ENCODE results near the gene TOPAZ1.
A peak's percentile ranks its signal among the peaks of the same experiment; 100 is the strongest.

The TOPAZ1 gene

GRCh38 chr3:44326515-44326914, 84.8 kb downstream of the TOPAZ1 start:
- H3K36me3 ChIP-seq (ENCODE audit: control insufficient read depth, insufficient read depth, low read length) = no peaks in the 10 kb centered on the region
- H3K27ac ChIP-seq (ENCODE audit: low read depth, low read length, severe bottlenecking) = no peak overlapping the region
- no peak overlapping the region for H3K4me3 ChIP-seq (ENCODE audit: extremely low read depth, insufficient read depth, low read length, poor library complexity, severe bottlenecking)
- H3K4me1 ChIP-seq (ENCODE audit: control insufficient read depth, insufficient read depth, low read length, poor library complexity, severe bottlenecking) = no peaks in the 10 kb centered on the region
- H3K9me3 ChIP-seq (ENCODE audit: control insufficient read depth, low read length) = no peaks in the 10 kb centered on the region
- no CpG with 5 or more reads among the region's 3 CpGs for WGBS, 2 experiments (ENCODE audit: insufficient coverage in 2 of 2)

GRCh38 chr3:44329946-44330345, 88.3 kb downstream of the TOPAZ1 start:
- no peak overlapping the region for H3K27ac ChIP-seq (ENCODE audit: low read depth, low read length, severe bottlenecking)
- no peak overlapping the region for H3K4me3 ChIP-seq (ENCODE audit: extremely low read depth, insufficient read depth, low read length, poor library complexity, severe bottlenecking)
- no peaks in the 10 kb centered on the region for H3K4me1 ChIP-seq (ENCODE audit: control insufficient read depth, insufficient read depth, low read length, poor library complexity, severe bottlenecking)
- no peaks in the 10 kb centered on the region for H3K36me3 ChIP-seq (ENCODE audit: control insufficient read depth, insufficient read depth, low read length)
- H3K9me3 ChIP-seq (ENCODE audit: control insufficient read depth, low read length) = no peaks in the 10 kb centered on the region

DNA sequence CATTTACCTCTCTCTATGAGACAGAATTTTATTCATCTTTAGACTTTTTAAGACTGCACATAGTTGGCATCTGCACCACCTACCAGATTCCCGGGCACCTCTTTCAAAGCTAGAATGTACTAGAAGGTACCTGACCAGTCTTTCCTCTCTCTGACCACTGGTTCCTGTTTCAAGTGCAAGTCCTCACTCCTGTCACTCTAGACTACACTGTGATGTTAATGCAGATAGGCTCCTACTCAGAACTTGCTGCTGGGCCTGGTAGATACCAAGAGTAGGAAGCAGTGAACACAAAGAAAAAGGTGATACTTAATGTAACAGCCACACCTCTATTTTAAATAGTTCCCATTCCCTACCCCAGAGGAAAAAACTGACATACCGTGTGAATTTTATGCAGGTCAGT, 88.8 kb downstream of the TOPAZ1 start:
- WGBS, 2 experiments (ENCODE audit: insufficient coverage in 2 of 2) = 92% methylated on average over 1 of the region's 2 CpGs; no CpG with 5 or more reads in 1 of the 2 experiments

DNA sequence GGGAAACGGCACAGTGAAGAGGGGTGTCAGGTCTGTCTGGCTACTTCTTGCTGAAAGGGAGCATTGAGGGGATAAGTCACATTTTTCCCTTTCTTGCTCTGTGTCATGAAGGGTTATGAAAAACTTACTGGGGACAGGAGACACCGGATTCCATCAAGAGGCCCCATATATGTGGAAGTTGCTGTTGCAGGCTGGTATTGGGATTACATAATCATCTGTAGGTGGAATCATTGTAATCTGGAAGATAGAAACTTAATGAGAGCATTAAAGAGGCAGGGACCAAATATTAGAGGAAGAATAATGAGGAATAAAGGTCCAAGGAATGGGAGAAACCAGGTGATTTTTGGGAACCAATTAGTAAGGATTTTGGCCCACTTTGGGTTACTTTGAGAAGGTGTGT, 92.6 kb downstream of the TOPAZ1 start:
- Histone ChIP-seq H3K9me3 (ENCODE audit: control insufficient read depth, low read length) (no peaks in the 10 kb centered on the region), H3K4me1 (ENCODE audit: control insufficient read depth, insufficient read depth, low read length, poor library complexity, severe bottlenecking) (no peaks in the 10 kb centered on the region), H3K27ac (ENCODE audit: low read depth, low read length, severe bottlenecking) (no peak overlapping the region), H3K36me3 (ENCODE audit: control insufficient read depth, insufficient read depth, low read length) (no peaks in the 10 kb centered on the region), H3K4me3 (ENCODE audit: extremely low read depth, insufficient read depth, low read length, poor library complexity, severe bottlenecking) (no peak overlapping the region)
- WGBS, 2 experiments (ENCODE audit: insufficient coverage in 2 of 2) = 79 to 93% methylated on average over 2 of the region's 2 CpGs

More for the DNA sequence above, 88.8 kb downstream of the TOPAZ1 start:
- Histone ChIP-seq H3K4me1 (ENCODE audit: control insufficient read depth, insufficient read depth, low read length, poor library complexity, severe bottlenecking) (no peaks in the 10 kb centered on the region), H3K36me3 (ENCODE audit: control insufficient read depth, insufficient read depth, low read length) (no peaks in the 10 kb centered on the region), H3K4me3 (ENCODE audit: extremely low read depth, insufficient read depth, low read length, poor library complexity, severe bottlenecking) (no peak overlapping the region), H3K27ac (ENCODE audit: low read depth, low read length, severe bottlenecking) (no peak overlapping the region), H3K9me3 (ENCODE audit: control insufficient read depth, low read length) (no peaks in the 10 kb centered on the region)

GRCh38 chr3:44337248-44337785, 95.6 kb downstream of the TOPAZ1 start:
- peak overlapping the region; percentile 93 for H3K27ac ChIP-seq (ENCODE audit: low read depth, low read length, severe bottlenecking)
- no peaks in the 10 kb centered on the region for H3K36me3 ChIP-seq (ENCODE audit: control insufficient read depth, insufficient read depth, low read length)
- H3K4me3 ChIP-seq (ENCODE audit: extremely low read depth, insufficient read depth, low read length, poor library complexity, severe bottlenecking) = peak overlapping the region; percentile 54
- peaks cover 4% of the 10 kb centered on the region for H3K4me1 ChIP-seq (ENCODE audit: control insufficient read depth, insufficient read depth, low read length, poor library complexity, severe bottlenecking)
- no peaks in the 10 kb centered on the region for H3K9me3 ChIP-seq (ENCODE audit: control insufficient read depth, low read length)
- WGBS, 2 experiments (ENCODE audit: insufficient coverage in 2 of 2) = 46 to 73% methylated on average over 2 to 4 of the region's 5 CpGs

- Histone ChIP-seq H3K4me1 (ENCODE audit: control insufficient read depth, insufficient read depth, low read length, poor library complexity, severe bottlenecking) (peaks cover 4% of the 10 kb centered on the region), H3K4me3 (ENCODE audit: extremely low read depth, insufficient read depth, low read length, poor library complexity, severe bottlenecking) (peak within 1 kb of the TSS; percentile 54), H3K9me3 (ENCODE audit: control insufficient read depth, low read length) (no peaks in the 10 kb centered on the region), H3K36me3 (ENCODE audit: control insufficient read depth, insufficient read depth, low read length) (no peaks in the 10 kb centered on the region), H3K27ac (ENCODE audit: low read depth, low read length, severe bottlenecking) (peak within 1 kb of the TSS; percentile 93)
- 0% methylated on average over 54 to 71 of the region's 77 CpGs for WGBS, 2 experiments (ENCODE audit: insufficient coverage in 2 of 2)
Observed at GRCh38 chr3:44338010-44338827, 96.5 kb downstream of the TOPAZ1 start, which contains the start of gene TCAIM. Gene TCAIM (plus strand): TSS chr3:44338766. CDS start chr3:44354783, 16,017 bp downstream.

DNA sequence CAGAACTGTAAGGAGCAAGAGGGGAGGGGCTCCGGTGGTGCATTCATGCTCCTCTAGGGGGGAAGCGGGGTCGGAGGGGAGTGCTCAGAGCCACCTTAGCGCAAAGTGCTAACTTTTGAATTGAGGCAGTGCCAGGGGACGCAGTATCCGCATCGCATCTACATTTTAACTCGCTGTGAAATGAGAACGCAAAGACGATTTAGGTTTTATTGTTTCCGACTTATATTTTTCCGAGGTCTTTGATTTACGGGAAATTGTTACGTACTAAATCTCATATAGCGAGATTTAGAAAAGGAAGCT, 97.1 kb downstream of the TOPAZ1 start:
- Histone ChIP-seq H3K36me3 (ENCODE audit: control insufficient read depth, insufficient read depth, low read length) (no peaks in the 10 kb centered on the region), H3K27ac (ENCODE audit: low read depth, low read length, severe bottlenecking) (peak overlapping the region; percentile 93)

DNA sequence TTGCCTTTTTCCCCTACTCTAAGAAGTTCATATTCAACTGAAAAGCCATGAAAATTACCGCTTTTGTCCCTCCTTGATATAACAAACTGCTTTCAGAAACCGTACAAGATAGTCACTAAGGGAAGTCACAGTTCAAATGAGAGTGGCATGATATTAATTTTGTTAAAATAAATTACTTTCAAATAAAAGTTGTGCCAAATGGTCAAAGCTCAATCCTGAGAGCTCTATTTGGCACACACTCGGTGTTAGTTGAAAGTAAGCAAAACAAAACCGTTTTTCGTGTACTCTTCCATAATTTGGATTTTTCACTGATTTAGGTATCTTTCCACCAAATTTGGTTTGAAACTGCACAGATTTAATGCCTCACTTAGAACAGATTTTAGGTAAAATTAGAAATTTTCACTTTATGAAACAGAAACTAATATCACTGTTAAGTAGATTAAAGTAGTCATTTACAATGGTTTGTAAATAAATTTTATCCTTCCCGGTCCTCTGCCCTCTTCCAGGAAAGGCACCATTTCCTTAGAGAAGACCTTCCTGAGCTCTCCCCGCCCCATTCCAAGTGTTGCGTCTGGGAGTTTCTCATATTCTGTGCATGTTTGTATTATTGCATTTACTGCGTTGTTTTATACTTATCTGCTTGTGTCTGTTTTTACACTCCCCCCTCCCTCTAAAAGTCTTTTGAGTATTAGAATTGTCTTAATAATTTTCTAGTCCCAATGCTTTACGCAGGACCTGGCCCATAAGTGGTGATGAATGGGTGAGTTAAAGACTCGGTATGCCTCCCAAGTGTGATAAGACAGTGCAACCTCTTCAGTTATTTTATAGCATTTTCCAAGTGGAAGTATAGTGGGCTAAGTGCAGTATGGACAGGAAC, 97.7 kb downstream of the TOPAZ1 start:
- Histone ChIP-seq H3K4me3 (ENCODE audit: extremely low read depth, insufficient read depth, low read length, poor library complexity, severe bottlenecking) (peak overlapping the region; percentile 54), H3K4me1 (ENCODE audit: control insufficient read depth, insufficient read depth, low read length, poor library complexity, severe bottlenecking) (peaks cover 4% of the 10 kb centered on the region), H3K9me3 (ENCODE audit: control insufficient read depth, low read length) (no peaks in the 10 kb centered on the region), H3K27ac (ENCODE audit: low read depth, low read length, severe bottlenecking) (peak overlapping the region; percentile 93), H3K36me3 (ENCODE audit: control insufficient read depth, insufficient read depth, low read length) (no peaks in the 10 kb centered on the region)
- 0 to 8% methylated on average over 1 to 3 of the region's 11 CpGs for WGBS, 2 experiments (ENCODE audit: insufficient coverage in 2 of 2)

More for the DNA sequence above, 97.1 kb downstream of the TOPAZ1 start:
- Histone ChIP-seq H3K4me3 (ENCODE audit: extremely low read depth, insufficient read depth, low read length, poor library complexity, severe bottlenecking) (peak overlapping the region; percentile 54), H3K9me3 (ENCODE audit: control insufficient read depth, low read length) (no peaks in the 10 kb centered on the region), H3K4me1 (ENCODE audit: control insufficient read depth, insufficient read depth, low read length, poor library complexity, severe bottlenecking) (peaks cover 4% of the 10 kb centered on the region)
- 0% methylated on average over 8 to 13 of the region's 15 CpGs for WGBS, 2 experiments (ENCODE audit: insufficient coverage in 2 of 2)

- Histone ChIP-seq H3K4me3 (ENCODE audit: extremely low read depth, insufficient read depth, low read length, poor library complexity, severe bottlenecking) (peak overlapping the region; percentile 54), H3K36me3 (ENCODE audit: control insufficient read depth, insufficient read depth, low read length) (no peaks in the 10 kb centered on the region), H3K9me3 (ENCODE audit: control insufficient read depth, low read length) (no peaks in the 10 kb centered on the region), H3K27ac (ENCODE audit: low read depth, low read length, severe bottlenecking) (no peak overlapping the region), H3K4me1 (ENCODE audit: control insufficient read depth, insufficient read depth, low read length, poor library complexity, severe bottlenecking) (peaks cover 4% of the 10 kb centered on the region)
- WGBS, 2 experiments (ENCODE audit: insufficient coverage in 2 of 2) = 100% methylated on average over 2 to 3 of the region's 3 CpGs
Observed at GRCh38 chr3:44340058-44340395, 98.3 kb downstream of the TOPAZ1 start.

GRCh38 chr3:44342176-44342790, 100.6 kb downstream of the TOPAZ1 start:
- H3K27ac ChIP-seq (ENCODE audit: low read depth, low read length, severe bottlenecking) = no peak overlapping the region
- peaks cover 4% of the 10 kb centered on the region for H3K4me1 ChIP-seq (ENCODE audit: control insufficient read depth, insufficient read depth, low read length, poor library complexity, severe bottlenecking)

More at GRCh38 chr3:44342176-44342790, 100.6 kb downstream of the TOPAZ1 start:
- Histone ChIP-seq H3K9me3 (ENCODE audit: control insufficient read depth, low read length) (no peaks in the 10 kb centered on the region), H3K4me3 (ENCODE audit: extremely low read depth, insufficient read depth, low read length, poor library complexity, severe bottlenecking) (no peak overlapping the region), H3K36me3 (ENCODE audit: control insufficient read depth, insufficient read depth, low read length) (no peaks in the 10 kb centered on the region)
- no CpG with 5 or more reads among the region's 1 CpG for WGBS, 2 experiments (ENCODE audit: insufficient coverage in 2 of 2)

Data from mesodermal cell (in vitro differentiated cells).